ENCODE data around the gene HAS3. TPM values are rescaled to one million over a fixed set of nuclear protein-coding genes. Genes with fewer than 3 reads are reported as not detected.

The HAS3 gene
- total RNA-seq, 3 donors from 2014 or later = 0.96 to 10.5 (median 2.5) TPM

DNA sequence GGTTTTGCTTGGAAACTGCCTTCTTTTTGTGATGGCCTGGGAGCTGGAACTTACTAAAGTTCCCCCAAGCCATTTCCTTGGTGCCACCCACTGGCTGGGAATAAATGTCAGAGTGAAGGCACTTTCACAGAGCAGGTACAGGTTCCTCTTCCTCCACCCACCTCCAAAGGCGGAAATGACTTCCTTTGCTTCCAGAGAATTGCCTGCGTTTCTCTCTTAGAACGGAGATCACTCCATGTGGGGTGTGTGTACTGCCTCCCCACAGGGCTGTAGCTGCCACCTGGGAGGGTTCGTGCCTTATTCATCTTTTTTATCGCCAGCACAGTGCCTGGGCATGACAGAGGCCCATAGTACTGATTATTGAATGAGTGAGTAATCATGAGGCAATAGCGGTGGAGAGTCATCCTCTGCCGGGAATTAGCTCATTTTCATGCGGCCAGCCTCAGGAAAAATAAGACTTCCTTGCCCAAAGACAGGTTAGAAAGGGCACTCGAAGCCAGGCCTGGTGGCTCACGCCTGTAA, 32.2 kb upstream of the HAS3 start:
- Histone ChIP-seq H3K27me3 (no peaks in the 10 kb centered on the region), H3K36me3 (no peaks in the 10 kb centered on the region), H3K4me1 (no peaks in the 10 kb centered on the region), H3K27ac (peak overlapping the region in 1 of 2 donors; percentile 19), H3K4me3 (no peak overlapping the region), H3K9me3 (no peaks in the 10 kb centered on the region)
- DNase-seq (ENCODE audit: low spot score in 2 of 2) = no peak
- no peak for TF ChIP-seq POLR2A (IDR thresholded peaks at IDR 0.05)
- TF ChIP-seq POLR2AphosphoS5 (IDR thresholded peaks at IDR 0.05) = no peak
- TF ChIP-seq, protein P1, sequence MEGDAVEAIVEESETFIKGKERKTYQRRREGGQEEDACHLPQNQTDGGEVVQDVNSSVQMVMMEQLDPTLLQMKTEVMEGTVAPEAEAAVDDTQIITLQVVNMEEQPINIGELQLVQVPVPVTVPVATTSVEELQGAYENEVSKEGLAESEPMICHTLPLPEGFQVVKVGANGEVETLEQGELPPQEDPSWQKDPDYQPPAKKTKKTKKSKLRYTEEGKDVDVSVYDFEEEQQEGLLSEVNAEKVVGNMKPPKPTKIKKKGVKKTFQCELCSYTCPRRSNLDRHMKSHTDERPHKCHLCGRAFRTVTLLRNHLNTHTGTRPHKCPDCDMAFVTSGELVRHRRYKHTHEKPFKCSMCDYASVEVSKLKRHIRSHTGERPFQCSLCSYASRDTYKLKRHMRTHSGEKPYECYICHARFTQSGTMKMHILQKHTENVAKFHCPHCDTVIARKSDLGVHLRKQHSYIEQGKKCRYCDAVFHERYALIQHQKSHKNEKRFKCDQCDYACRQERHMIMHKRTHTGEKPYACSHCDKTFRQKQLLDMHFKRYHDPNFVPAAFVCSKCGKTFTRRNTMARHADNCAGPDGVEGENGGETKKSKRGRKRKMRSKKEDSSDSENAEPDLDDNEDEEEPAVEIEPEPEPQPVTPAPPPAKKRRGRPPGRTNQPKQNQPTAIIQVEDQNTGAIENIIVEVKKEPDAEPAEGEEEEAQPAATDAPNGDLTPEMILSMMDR (IDR thresholded peaks at IDR 0.05) = no peak
- intact Hi-C loops (cut with DNase I; ENCODE audit: low total_unique reads) = no loop called here

DNA sequence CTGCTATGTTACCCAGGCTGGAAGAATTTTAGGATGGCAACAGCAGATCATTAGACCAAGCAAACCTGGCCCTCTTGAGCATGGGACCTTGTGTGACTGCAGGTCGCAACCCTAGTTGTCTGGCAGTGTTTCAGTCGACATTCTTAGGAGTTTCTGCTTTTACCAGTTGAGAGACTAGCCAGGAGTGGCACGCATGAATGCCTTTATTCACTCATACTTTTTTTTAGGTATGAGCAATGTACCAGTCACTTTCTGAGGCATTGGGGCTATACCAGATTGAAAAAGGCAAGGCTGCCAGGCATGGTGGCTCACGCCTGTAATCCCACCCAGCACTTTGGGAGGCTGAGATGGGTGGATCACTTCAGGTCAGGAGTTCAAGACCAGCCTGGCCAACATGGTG, 28.2 kb upstream of the HAS3 start:
- Histone ChIP-seq H3K27ac (no peak overlapping the region), H3K9me3 (no peaks in the 10 kb centered on the region), H3K27me3 (no peaks in the 10 kb centered on the region), H3K4me1 (no peaks in the 10 kb centered on the region), H3K36me3 (no peaks in the 10 kb centered on the region), H3K4me3 (no peak overlapping the region)
- DNase-seq (ENCODE audit: low spot score in 2 of 2) = no peak
- intact Hi-C loops (cut with DNase I; ENCODE audit: low total_unique reads) = no loop called here
- TF ChIP-seq, protein P1 (IDR thresholded peaks at IDR 0.05) = no peak
- TF ChIP-seq POLR2A (IDR thresholded peaks at IDR 0.05) (no peak), POLR2AphosphoS5 (IDR thresholded peaks at IDR 0.05) (no peak)

DNA sequence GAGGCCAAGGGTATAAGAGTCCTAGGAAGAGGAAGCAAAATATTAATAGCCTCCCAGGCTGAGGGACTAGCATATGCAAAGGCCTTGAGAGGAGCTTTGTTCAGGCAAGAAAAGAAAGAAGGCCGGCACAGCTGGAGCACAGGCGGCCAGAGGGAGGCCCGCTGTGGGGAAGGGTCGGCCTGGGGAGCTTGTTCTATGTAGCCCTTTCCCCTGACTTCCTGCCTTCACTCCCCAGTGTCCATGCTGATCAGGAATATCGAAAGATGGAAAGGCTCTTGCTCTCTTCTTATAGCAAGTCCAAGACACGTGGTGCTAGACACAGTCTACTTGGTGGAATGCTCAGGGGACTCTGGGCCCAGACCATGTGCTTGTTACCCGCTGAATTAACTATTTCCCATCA, 27.4 kb upstream of the HAS3 start:
- H3K27me3 ChIP-seq = no peaks in the 10 kb centered on the region
- no peak overlapping the region for H3K4me3 ChIP-seq
- H3K36me3 ChIP-seq = no peaks in the 10 kb centered on the region
- intact Hi-C loops (cut with DNase I; ENCODE audit: low total_unique reads) = no loop called here
- no peaks in the 10 kb centered on the region for H3K9me3 ChIP-seq
- no peak for DNase-seq (ENCODE audit: low spot score in 2 of 2)
- H3K4me1 ChIP-seq = no peaks in the 10 kb centered on the region
- TF ChIP-seq POLR2A (IDR thresholded peaks at IDR 0.05) (no peak), POLR2AphosphoS5 (IDR thresholded peaks at IDR 0.05) (no peak)
- TF ChIP-seq, protein P1 (IDR thresholded peaks at IDR 0.05) = no peak
- no peak overlapping the region for H3K27ac ChIP-seq

DNA sequence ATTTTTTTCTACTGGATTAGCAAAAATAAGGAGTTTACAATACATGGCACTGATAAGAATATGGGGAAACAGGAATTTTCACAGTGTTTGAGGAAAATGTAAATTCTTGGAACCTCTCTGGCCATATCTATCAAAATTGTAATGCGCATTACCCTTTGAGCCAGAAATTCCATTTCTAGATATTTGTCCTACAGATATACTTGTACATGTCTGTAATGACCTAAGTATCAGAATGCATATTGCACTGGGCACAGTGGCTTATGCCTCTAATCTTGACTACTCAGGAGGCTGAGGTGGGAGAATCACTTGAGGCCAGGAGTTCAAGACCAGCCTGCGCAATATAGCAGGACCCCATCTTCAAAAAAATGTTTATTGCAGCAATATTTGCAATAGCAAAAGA, 25.8 kb upstream of the HAS3 start:
- intact Hi-C loops (cut with DNase I; ENCODE audit: low total_unique reads) = no loop called here
- Histone ChIP-seq H3K27me3 (no peaks in the 10 kb centered on the region), H3K36me3 (no peaks in the 10 kb centered on the region), H3K27ac (no peak overlapping the region), H3K4me1 (no peaks in the 10 kb centered on the region), H3K4me3 (no peak overlapping the region), H3K9me3 (no peaks in the 10 kb centered on the region)
- no peak for DNase-seq (ENCODE audit: low spot score in 2 of 2)
- TF ChIP-seq, protein P1 (IDR thresholded peaks at IDR 0.05) = no peak
- TF ChIP-seq POLR2A (IDR thresholded peaks at IDR 0.05) = no peak

DNA sequence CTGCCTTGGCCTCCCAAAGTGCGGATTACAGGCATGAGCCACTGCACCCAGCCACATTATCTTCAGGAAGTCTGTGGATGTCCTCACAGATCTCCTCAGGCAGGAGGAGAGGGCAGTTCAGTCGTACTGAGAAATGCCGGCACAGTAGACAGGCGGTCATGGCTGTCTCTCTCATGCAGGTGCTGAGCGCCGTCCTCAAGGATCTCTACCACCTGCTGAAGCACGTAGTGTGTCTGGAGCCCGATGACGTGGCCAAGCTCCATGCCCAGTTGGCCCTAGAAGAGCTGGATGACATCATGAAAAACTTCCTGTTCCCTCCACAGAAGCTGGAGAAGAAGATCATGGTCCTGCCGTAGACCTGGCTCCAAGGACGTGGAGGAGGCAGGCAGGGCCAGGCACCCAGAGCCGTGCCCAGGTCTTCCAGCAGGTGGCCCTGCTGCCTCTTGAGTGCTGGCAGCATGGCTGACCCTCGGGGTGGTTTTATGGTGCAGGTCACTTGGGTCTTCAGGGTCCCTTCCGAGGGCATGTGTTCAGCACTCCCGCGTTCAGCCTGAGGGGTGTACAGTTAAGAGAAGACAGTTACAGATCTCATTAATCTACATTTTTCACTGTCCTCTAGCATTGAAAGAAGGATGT, 22.0 kb upstream of the HAS3 start:
- no peaks in the 10 kb centered on the region for H3K4me1 ChIP-seq
- H3K36me3 ChIP-seq = no peaks in the 10 kb centered on the region
- no peak for TF ChIP-seq POLR2AphosphoS5 (IDR thresholded peaks at IDR 0.05)
- intact Hi-C loops (cut with DNase I; ENCODE audit: low total_unique reads) = no loop called here
- H3K9me3 ChIP-seq = no peaks in the 10 kb centered on the region
- H3K27ac ChIP-seq = no peak overlapping the region
- H3K27me3 ChIP-seq = no peaks in the 10 kb centered on the region
- DNase-seq (ENCODE audit: low spot score in 2 of 2) = no peak
- H3K4me3 ChIP-seq = no peak overlapping the region
